GM12878 (cell line): ENCODE results near the gene AAMP. TPM values are rescaled to one million over a fixed set of nuclear protein-coding genes. Genes with fewer than 3 reads are reported as not detected.

Source experiments
- ATAC-seq: fragments of 200-7000 bp; cut with Tn5 transposase; 3 replicates; pipeline ENCODE4 v1.9.1; 2020; ENCODE audit warnings: mild to moderate bottlenecking, moderate library complexity
- BruUV-seq: library from RNA; stranded (reverse); fragments of 400-500 nt; replicated peaks from 2 replicates; lab custom pipeline; 2021; lab: Mats Ljungman, UMichigan
- CTCF ChIA-PET: fragments of 300-600 bp; sonication (Branson Sonifier 250); formaldehyde crosslinking; extraction: SDS; loops from one replicate; lab custom pipeline; 2021; ENCODE audit warnings: inconsistent platforms; lab: Yijun Ruan, JAX
- POLR2A ChIA-PET: fragments of 350-600 bp; formaldehyde crosslinking; extraction: SDS; loops from one replicate; lab custom pipeline; 2021; ENCODE audit warnings: inconsistent platforms; lab: Charles Lee
- RAD21 ChIA-PET: fragments of 300-600 bp; sonication (Branson Sonifier 250); formaldehyde crosslinking; loops from one replicate; lab custom pipeline; 2023; ENCODE audit warnings: antibody characterized with exemption; ENCODE audit not compliant: unreplicated experiment; lab: Charles Lee
- SMC1A ChIA-PET: fragments of 300-600 bp; sonication (Branson Sonifier 250); formaldehyde crosslinking; loops from one replicate; lab custom pipeline; 2023; ENCODE audit not compliant: unreplicated experiment, uncharacterized antibody; lab: Charles Lee
- DNase-seq: peaks from one replicate; pipeline ENCODE4 v3.0.0-alpha.2; 2011; ENCODE audit warnings: low read depth, low spot score
- FAIRE-seq: peaks from 3 replicates; lab custom pipeline; 2011; peaks lifted over from hg19 to GRCh38; lab: Jason Lieb, UNC
- H2AFZ ChIP-seq: 2 replicates; pipeline ENCODE4 v1.6.0; 2011; ENCODE audit warnings: low read depth, low read length, control low read depth; ENCODE audit not compliant: control insufficient read depth
- H3K27ac ChIP-seq: 2 replicates; pipeline ENCODE4 v1.5.1; 2011; ENCODE audit warnings: control low read depth; ENCODE audit not compliant: control insufficient read depth, insufficient read depth
- H3K27me3 ChIP-seq, 2 experiments: replicated peaks in 1 of 2; 2 replicates each; pipeline versions ENCODE4 v1.6.0 to v1.6.1; 2011; ENCODE audit warnings: low read length in 1 of 2; ENCODE audit not compliant: control insufficient read depth in 2 of 2, insufficient read depth in 2 of 2
- H3K36me3 ChIP-seq, 2 experiments: 2 replicates each; pipeline ENCODE4 v1.5.1; 2011; ENCODE audit warnings: low read length in 1 of 2; ENCODE audit not compliant: control insufficient read depth in 2 of 2, insufficient read depth in 2 of 2
- H3K4me1 ChIP-seq: 2 replicates; pipeline ENCODE4 v1.6.1; 2011; ENCODE audit warnings: mild to moderate bottlenecking, low read length, moderate library complexity, mixed read lengths; ENCODE audit not compliant: control insufficient read depth, insufficient read depth
- H3K4me2 ChIP-seq: 2 replicates; pipeline ENCODE4 v1.6.0; 2011; ENCODE audit warnings: control low read depth; ENCODE audit not compliant: control insufficient read depth, insufficient read depth
- H3K4me3 ChIP-seq: fragments of 200-600 bp; sonication (generic); 2 replicates; pipeline ENCODE4 v1.5.1; 2016
- H3K79me2 ChIP-seq: 2 replicates; pipeline ENCODE4 v1.6.0; 2011; ENCODE audit warnings: low read length; ENCODE audit not compliant: control insufficient read depth, insufficient read depth
- H3K9ac ChIP-seq: 2 replicates; pipeline ENCODE4 v1.8.0; 2011; ENCODE audit warnings: low read length, control low read depth, mixed read lengths; ENCODE audit not compliant: control insufficient read depth, insufficient read depth
- H3K9me3 ChIP-seq: replicated peaks from 3 replicates; pipeline ENCODE4 v1.5.1; 2011; ENCODE audit warnings: mild to moderate bottlenecking, low read length; ENCODE audit not compliant: control insufficient read depth, insufficient read depth
- H4K20me1 ChIP-seq: 2 replicates; pipeline ENCODE4 v1.6.0; 2011; ENCODE audit not compliant: control insufficient read depth, insufficient read depth
- ATF2 ChIP-seq: IDR thresholded peaks from 2 replicates; pipeline ENCODE4 v1.6.1; 2012; ENCODE audit warnings: low read length, inconsistent platforms
- FOS ChIP-seq: IDR thresholded peaks from 3 replicates; pipeline ENCODE4 v1.6.1; 2011; ENCODE audit warnings: borderline replicate concordance; ENCODE audit not compliant: insufficient read length; ENCODE audit errors: extremely low read depth
- HSF1 ChIP-seq: fragments of 150-350 bp; IDR thresholded peaks from 2 replicates; pipeline ENCODE4 v1.6.1; 2014; ENCODE audit warnings: mild to moderate bottlenecking, low read depth, low read length
- SMAD1 ChIP-seq: fragments of 450-650 bp; IDR thresholded peaks from 2 replicates; pipeline ENCODE4 v1.6.1; 2018; ENCODE audit warnings: mild to moderate bottlenecking, low read depth; ENCODE audit not compliant: partially characterized antibody
- YY1 ChIP-seq: IDR thresholded peaks from 2 replicates; pipeline ENCODE4 v1.6.1; 2011; ENCODE audit warnings: low read depth, mild to moderate bottlenecking, low read length
- WGBS: methylation state at CpG from one replicate; pipeline ENCODE4 v1.1.6; 2016; ENCODE audit warnings: low lambda C conversion rate; ENCODE audit not compliant: insufficient replicate concordance, insufficient coverage; ENCODE audit errors: missing lambda C conversion rate; 5-methylcytosine and 5-hydroxymethylcytosine counted together
- in situ Hi-C: fragments of 300-500 bp; cut with MboI; formaldehyde crosslinking; loops from 9 replicates; pipeline ENCODE4 v1.14.3; 2018; ENCODE audit warnings: mixed read lengths
- intact Hi-C: fragments of 100-400 bp; cut with micrococcal nuclease; formaldehyde crosslinking; loops from one replicate; pipeline ENCODE4 v1.14.2; 2022; ENCODE audit not compliant: unreplicated experiment
- polyA plus RNA-seq, 11 experiments: library from polyadenylated mRNA; depleted of rRNA in 4 of 11; unstranded in 6 of 11; stranded (reverse) in 5 of 11; fragments of >200 nt; fragmentation: Nextera tagmentation in 4 of 11; fragmentation: Illumina TruSeq in 1 of 11; extraction: Ambion mirVana in 4 of 11; extraction: Trizol in 1 of 11; gene quantifications; 1 replicate in 1 of 11; 2 replicates in 10 of 11; pipeline versions ENCODE4 v1.2.1 to v1.2.3, GENCODE V29; 2011 to 2016; ENCODE audit warnings: inconsistent platforms in 2 of 11, missing spikeins in 2 of 11, low read depth in 1 of 11
- total RNA-seq, 4 experiments: library from RNA; depleted of rRNA in 3 of 4; stranded (reverse); fragments of >200 nt in 3 of 4; fragmentation: Illumina TruSeq in 1 of 4; extraction: Trizol in 1 of 4; gene quantifications; 2 replicates each; pipeline versions ENCODE4 v1.2.1 to v1.2.3, GENCODE V29; 2013 to 2021

Gene AAMP
- total and polyA plus RNA-seq, 10 of the 15 experiments (the other 5 are each of a cell fraction or from before 2014, with no cell fraction given): 4.4 to 140 (median 81.9) TPM

- Histone ChIP-seq H3K4me1 (no peaks in the 10 kb centered on the region), H3K9me3 (no peaks in the 10 kb centered on the region), H3K27ac (no peak overlapping the region), H3K36me3 (no peaks in the 10 kb centered on the region), H3K9ac (no peak overlapping the region), H3K27me3 (no peaks in the 10 kb centered on the region), H2AFZ (no peak overlapping the region), H3K4me3 (no peak overlapping the region), H3K4me2 (no peak overlapping the region), H3K79me2 (no peaks in the 10 kb centered on the region), H4K20me1 (no peaks in the 10 kb centered on the region)
- ChIA-PET POLR2A (interaction anchor here (0.9 to 1.6 kb wide), 3 partner anchors 11 to 64 kb away, joined by 3 to 4 read pairs (median 3); no protein-coding TSS in a partner anchor), RAD21 (interaction anchor here (1.1 to 2.0 kb wide), 7 partner anchors 11 to 98 kb away, joined by 3 to 9 read pairs (median 4); partner anchors contain the start of gene CATIP), CTCF (interaction anchor here (1.4 to 2.7 kb wide), 6 partner anchors 8 to 168 kb away, joined by 6 to 25 read pairs (median 8); partner anchors contain the start of gene CATIP), SMC1A (interaction anchor here (0.6 to 5.5 kb wide), 11 partner anchors 8 to 110 kb away, joined by 3 to 45 read pairs (median 4); partner anchors contain the start of genes AAMP, CATIP and PNKD)
- ATAC-seq (no peak), FAIRE-seq (no peak), DNase-seq (no peak)
- TF ChIP-seq SMAD1 (no peak), FOS (no peak), YY1 (no peak), ATF2 (no peak), HSF1 (no peak)
- intact Hi-C loops: loop anchor here (10.0 kb wide), 1 partner anchor 356 kb away; the partner anchor contains the start of genes BCS1L and ZNF142
- in situ Hi-C loops: loop anchor here (25.0 kb wide), 1 partner anchor 89 kb away; the partner anchor contains the start of genes CTDSP1 and SLC11A1
- WGBS: 60% methylated on average over 6 of the region's 6 CpGs
- no TSS peak for BruUV-seq
Measured at GRCh38 chr2:218298314-218298875, 28.5 kb upstream of the AAMP start.
